ENCODE measurements around the gene UBE2O. TPM values are rescaled to one million over a fixed set of nuclear protein-coding genes. Genes with fewer than 3 reads are reported as not detected.

Gene UBE2O
- total and polyA plus RNA-seq, 2 donors from 2014 or later = 5.5 to 21.3 TPM

DNA sequence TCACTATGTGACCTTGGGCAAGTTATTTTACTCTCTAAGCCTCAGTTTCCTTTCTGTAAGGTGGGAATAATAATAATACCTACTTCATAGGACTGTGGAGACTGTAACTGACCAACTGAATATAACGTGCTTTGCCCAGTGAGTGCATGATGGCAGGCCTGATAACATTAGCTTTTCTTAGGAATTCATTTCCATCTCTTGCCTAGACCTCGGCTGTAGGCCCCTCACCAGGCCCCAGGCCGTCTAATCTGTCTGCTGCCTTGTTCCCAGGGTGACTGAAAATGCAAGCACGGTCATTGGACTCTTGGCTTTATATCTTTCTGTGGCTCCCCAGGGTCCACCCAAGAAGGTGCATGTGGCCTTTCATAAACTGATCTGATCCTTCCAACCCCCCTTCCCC lies 6.7 kb upstream of the UBE2O start:
- Histone ChIP-seq H3K27me3 (ENCODE audit: control insufficient read depth, insufficient read depth, low read length) (no peaks in the 10 kb centered on the region), H3K4me3 (ENCODE audit: low read length in 3 of 3) (no peak overlapping the region), H3K9me3 (ENCODE audit: control insufficient read depth in 2 of 3, insufficient read depth in 1 of 3, low read length in 3 of 3) (no peaks in the 10 kb centered on the region), H3K36me3 (ENCODE audit: control insufficient read depth in 2 of 3, insufficient read depth in 3 of 3, low read length in 3 of 3) (no peaks in the 10 kb centered on the region), H3K4me1 (ENCODE audit: control insufficient read depth in 2 of 3, insufficient read depth in 2 of 3, low read depth in 1 of 3, low read length in 3 of 3) (no peaks in the 10 kb centered on the region), H3K27ac (ENCODE audit: low read depth in 2 of 2, low read length in 2 of 2) (no peak overlapping the region), H3K9ac (ENCODE audit: low read length in 3 of 3) (no peak overlapping the region)
- intact Hi-C loops (cut with DNase I) = loop anchor here (5.0 kb wide), 1 partner anchor 48 kb away; no protein-coding TSS in a partner anchor
- DNase-seq (peak in 1 of 5 donors; percentile 15), FAIRE-seq (no peak)
- TF ChIP-seq, protein P1, sequence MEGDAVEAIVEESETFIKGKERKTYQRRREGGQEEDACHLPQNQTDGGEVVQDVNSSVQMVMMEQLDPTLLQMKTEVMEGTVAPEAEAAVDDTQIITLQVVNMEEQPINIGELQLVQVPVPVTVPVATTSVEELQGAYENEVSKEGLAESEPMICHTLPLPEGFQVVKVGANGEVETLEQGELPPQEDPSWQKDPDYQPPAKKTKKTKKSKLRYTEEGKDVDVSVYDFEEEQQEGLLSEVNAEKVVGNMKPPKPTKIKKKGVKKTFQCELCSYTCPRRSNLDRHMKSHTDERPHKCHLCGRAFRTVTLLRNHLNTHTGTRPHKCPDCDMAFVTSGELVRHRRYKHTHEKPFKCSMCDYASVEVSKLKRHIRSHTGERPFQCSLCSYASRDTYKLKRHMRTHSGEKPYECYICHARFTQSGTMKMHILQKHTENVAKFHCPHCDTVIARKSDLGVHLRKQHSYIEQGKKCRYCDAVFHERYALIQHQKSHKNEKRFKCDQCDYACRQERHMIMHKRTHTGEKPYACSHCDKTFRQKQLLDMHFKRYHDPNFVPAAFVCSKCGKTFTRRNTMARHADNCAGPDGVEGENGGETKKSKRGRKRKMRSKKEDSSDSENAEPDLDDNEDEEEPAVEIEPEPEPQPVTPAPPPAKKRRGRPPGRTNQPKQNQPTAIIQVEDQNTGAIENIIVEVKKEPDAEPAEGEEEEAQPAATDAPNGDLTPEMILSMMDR (IDR thresholded peaks at IDR 0.05; ENCODE audit: borderline replicate concordance, extremely low read depth, insufficient read depth) = no peak

DNA sequence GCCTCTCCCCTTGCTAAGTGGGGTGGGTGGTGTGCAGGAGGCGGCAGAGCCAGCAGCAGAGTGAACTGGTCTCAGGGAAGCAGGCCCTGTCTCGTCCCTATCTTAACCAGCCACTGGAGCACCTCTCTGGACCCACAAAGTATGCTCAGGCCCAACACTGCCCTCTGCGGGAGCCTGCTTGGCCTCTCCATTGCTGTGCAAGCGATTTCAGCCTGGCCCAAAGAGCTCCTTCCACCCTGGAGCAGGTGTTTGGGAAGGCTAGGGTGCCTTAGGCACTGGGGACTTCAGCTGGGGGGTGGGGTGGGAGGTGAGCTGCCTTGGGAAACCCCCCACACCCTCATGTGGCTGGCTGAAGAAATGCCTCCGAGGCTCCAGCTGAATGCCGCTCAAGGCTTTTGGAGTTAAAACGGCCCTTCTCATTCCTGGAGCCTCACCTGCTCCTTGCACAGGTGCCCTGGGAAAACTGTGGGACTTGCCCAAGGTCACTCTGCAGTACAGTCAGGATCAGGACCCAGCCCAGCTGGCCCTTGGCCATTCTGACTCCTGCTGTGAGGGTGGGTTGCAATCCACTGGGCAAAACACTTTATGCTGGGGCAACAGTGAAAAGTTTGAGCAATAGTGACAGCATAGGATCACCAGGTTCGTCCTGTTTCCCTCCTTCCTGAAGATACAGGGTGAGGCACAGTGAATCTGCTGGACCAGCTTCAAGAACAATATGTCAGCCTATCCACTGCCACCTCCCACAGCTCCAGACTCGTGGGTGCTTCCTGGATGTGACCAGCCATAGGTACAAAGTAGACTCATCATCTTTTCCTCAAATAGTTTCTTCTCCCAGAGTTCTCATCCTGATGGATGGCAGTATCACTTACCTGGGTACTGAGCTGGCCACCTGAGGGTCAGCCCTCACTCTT lies 5.9 kb upstream of the UBE2O start:
- intact Hi-C loops (cut with DNase I) = no loop called here
- no peak overlapping the region for H3K27ac ChIP-seq (ENCODE audit: low read depth in 2 of 2, low read length in 2 of 2)
- no peaks in the 10 kb centered on the region for H3K27me3 ChIP-seq (ENCODE audit: control insufficient read depth, insufficient read depth, low read length)
- no peak for FAIRE-seq
- H3K9me3 ChIP-seq (ENCODE audit: control insufficient read depth in 2 of 3, insufficient read depth in 1 of 3, low read length in 3 of 3) = no peaks in the 10 kb centered on the region
- H3K9ac ChIP-seq (ENCODE audit: low read length in 3 of 3) = no peak overlapping the region
- no peak overlapping the region for H3K4me3 ChIP-seq (ENCODE audit: low read length in 3 of 3)
- no peaks in the 10 kb centered on the region for H3K36me3 ChIP-seq (ENCODE audit: control insufficient read depth in 2 of 3, insufficient read depth in 3 of 3, low read length in 3 of 3)
- H3K4me1 ChIP-seq (ENCODE audit: control insufficient read depth in 2 of 3, insufficient read depth in 2 of 3, low read depth in 1 of 3, low read length in 3 of 3) = no peaks in the 10 kb centered on the region
- TF ChIP-seq, protein P1 (IDR thresholded peaks at IDR 0.05; ENCODE audit: borderline replicate concordance, extremely low read depth, insufficient read depth) = peak; percentile 54
- peak in 4 of 5 donors; percentile 56 to 73 (median 63) for DNase-seq

GRCh38 chr17:76453431-76453743 lies 435 bp upstream of the UBE2O start:
- no peaks in the 10 kb centered on the region for H3K27me3 ChIP-seq (ENCODE audit: control insufficient read depth, insufficient read depth, low read length)
- H3K4me1 ChIP-seq (ENCODE audit: control insufficient read depth in 2 of 3, insufficient read depth in 2 of 3, low read depth in 1 of 3, low read length in 3 of 3) = peaks cover 0 to 10% (median 9%) of the 10 kb centered on the region in 3 donors
- H3K9me3 ChIP-seq (ENCODE audit: control insufficient read depth in 2 of 3, insufficient read depth in 1 of 3, low read length in 3 of 3) = no peaks in the 10 kb centered on the region
- TF ChIP-seq, protein P1 (IDR thresholded peaks at IDR 0.05; ENCODE audit: borderline replicate concordance, extremely low read depth, insufficient read depth) = no peak
- H3K4me3 ChIP-seq (ENCODE audit: low read length in 3 of 3) = no peak overlapping the region
- H3K9ac ChIP-seq (ENCODE audit: low read length in 3 of 3) = no peak overlapping the region
- intact Hi-C loops (cut with DNase I) = no loop called here
- H3K36me3 ChIP-seq (ENCODE audit: control insufficient read depth in 2 of 3, insufficient read depth in 3 of 3, low read length in 3 of 3) = no peaks in the 10 kb centered on the region
- no peak overlapping the region for H3K27ac ChIP-seq (ENCODE audit: low read depth in 2 of 2, low read length in 2 of 2)
- no peak for DNase-seq
- no peak for FAIRE-seq

Measured in kidney (tissue), 14 donors.